Measurements from ENCODE around the gene KRI1.
"Not testable (repeated sequence)": the region's sequence is repeated elsewhere in the genome, so short reads cannot be mapped to it uniquely, and the experiment has no call there.

Gene KRI1

DNA sequence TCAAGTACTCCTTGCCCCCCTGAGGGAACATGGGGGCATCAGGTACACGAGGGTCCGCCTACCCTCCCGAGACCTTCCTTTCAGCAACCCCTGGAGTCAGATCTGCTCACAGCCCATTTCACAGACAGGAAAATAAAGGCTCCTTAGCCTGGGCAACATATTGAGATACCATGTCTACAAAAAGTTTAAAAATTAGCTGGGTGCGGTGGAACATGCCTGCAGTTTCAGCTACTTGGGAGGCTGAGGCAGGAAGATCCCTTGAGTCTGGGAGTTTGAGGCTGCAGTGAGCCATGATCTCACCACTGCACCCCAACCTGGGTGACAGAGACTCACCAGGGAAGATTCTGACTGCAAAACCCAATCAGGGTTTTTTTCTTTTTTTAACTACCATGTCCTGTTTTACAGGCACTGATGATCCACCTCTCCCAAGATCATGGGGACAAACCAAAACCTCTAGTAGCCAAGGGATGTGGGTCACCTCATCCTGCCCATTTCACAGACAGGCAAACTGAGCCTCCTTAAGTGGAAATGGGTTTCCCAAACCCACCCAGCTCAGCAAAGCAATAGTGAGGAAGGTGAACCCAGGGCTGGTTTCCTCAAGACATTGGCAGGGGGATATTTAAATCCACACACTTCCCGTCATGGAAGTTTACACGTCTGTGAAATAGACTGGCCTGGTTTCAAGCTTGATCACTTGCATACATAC is 9.4 kb upstream of the KRI1 start:
- DNase-seq (ENCODE audit: low spot score) = no peak

- no peak for DNase-seq (ENCODE audit: low spot score)
Measured at GRCh38 chr19:10574462-10574861, 8.7 kb upstream of the KRI1 start.

GRCh38 chr19:10573793-10574192 is 8.0 kb upstream of the KRI1 start:
- not testable (repeated sequence) for DNase-seq (ENCODE audit: low spot score)

DNA sequence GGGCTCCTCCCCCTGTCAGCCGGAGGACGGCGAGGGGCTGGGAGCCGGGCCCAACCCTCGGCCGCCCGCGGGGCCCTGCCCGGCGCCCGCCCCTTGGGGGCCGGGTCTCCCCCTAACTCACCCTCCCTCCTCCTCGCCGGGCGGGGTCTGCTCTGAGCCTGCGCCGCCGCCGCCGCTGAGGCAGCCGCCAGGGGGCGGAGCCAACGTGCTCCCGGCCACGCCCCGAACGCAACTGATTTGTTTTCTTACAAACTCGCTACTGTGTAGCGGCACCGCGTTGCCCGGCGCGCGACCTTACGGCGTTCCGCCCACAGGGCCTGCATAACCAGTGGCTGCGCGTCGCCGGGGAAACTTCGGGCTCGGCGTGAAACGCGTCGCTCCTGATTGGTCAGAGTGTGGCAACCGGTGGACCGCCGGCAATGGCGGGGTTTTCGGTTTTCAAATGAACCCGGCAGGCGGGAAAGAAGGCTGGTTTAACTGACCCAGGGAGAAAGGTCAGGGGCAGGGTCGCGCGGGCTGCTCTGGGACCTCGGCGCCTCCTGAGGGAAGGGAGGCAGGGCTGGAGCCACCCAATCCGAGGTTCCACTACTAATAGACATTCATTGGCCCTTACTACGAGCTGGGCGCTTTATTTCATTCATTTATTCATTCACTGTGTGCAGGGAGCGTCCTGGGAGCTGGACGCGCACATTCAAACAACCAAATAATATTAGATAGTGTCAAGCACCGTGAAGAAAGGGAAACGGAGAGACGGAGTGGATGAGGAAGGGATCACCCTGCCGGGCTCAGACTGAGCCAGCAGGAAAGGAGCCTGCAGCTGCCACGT is 3.2 kb upstream of the KRI1 start, which contains the start of gene CDKN2D:
TSS of gene CDKN2D (minus strand) at position 154 of the 826 bp plus-strand sequence. CDS start 326 bp downstream, outside the sequence.
- DNase-seq (ENCODE audit: low spot score) = peak; percentile 99

- DNase-seq (ENCODE audit: low spot score) = peak; percentile 74
Measured at GRCh38 chr19:10568062-10568825, 2.4 kb upstream of the KRI1 start.

DNA sequence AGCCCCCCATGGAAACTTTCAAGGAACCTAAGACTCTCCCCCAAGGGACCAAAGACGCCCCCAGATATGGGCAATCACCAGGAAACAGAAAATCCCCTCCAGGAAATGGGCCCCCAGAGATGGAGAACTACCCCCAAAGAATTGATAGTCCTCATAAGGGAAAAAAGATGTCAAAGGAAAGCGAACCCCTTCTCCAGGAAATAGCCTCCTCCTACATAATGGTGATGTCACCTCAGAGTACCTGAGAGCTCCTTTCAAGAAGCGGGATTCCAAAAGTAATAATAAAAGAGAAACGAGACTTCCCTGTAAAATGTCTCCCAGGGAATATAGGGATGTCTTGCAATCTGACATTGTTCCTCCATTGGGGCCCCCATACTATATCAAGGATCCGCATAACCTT is 1.8 kb upstream of the KRI1 start:
- DNase-seq (ENCODE audit: low spot score) = no peak

- DNase-seq (ENCODE audit: low spot score) = peak; percentile 82
Measured at GRCh38 chr19:10566658-10567410, 1.0 kb upstream of the KRI1 start.

- no peak for DNase-seq (ENCODE audit: low spot score)
Measured at GRCh38 chr19:10566408-10566657, 523 bp upstream of the KRI1 start.

DNA sequence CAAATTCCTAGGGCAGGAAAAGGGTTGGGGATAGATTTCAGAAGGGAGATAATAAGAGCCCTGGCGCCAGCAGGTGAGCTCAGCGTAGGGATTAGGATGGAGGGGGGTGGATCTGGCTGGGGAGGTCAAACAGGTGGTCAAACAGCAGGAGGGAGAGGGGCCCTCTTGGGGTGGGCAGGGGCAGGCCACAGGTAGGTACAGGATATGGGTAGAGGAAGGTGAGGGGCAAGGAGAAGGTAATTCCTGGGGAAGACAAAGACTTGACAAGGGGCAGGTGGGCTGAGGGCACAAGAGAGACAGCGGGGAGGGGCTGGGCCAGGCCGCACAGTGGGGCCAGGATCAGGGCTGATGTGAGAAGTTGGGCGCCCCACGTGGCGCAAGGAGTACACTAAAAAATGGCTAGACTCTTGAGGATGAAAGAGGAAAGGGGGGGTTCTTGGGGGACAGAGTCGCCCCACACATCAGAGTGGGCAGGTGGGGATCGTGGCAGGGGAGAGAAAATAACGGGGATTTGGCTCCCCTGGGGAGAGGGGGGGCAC is 713 bp downstream of the KRI1 start:
- DNase-seq (ENCODE audit: low spot score) = peak; percentile 86

- no peak for DNase-seq (ENCODE audit: low spot score)
Measured at GRCh38 chr19:10562609-10563008, 3.2 kb downstream of the KRI1 start.

DNA sequence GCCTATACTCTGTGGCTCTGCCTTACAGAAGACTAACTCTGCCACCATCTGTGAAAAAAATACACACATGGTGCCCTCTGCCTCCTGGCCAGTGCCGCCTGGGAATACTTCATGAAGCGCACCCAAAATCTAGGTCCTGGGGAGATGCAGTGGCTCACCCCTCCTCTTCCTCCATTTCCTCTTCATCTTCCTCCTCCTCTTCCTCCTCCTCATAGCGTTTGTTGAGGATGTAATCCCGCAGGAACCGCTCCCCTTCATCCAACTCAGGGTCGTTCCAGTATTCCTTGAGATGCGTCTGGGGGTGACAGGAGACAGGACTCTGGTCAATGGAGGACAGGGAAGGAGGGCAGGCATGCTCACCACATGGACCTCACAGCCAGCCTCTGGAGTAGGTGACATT is 5.7 kb downstream of the KRI1 start:
- DNase-seq (ENCODE audit: low spot score) = no peak

GRCh38 chr19:10557603-10558197 is 8.1 kb downstream of the KRI1 start:
- no peak for DNase-seq (ENCODE audit: low spot score)

GRCh38 chr19:10555610-10555973 is 10.2 kb downstream of the KRI1 start:
- no peak for DNase-seq (ENCODE audit: low spot score)

DNA sequence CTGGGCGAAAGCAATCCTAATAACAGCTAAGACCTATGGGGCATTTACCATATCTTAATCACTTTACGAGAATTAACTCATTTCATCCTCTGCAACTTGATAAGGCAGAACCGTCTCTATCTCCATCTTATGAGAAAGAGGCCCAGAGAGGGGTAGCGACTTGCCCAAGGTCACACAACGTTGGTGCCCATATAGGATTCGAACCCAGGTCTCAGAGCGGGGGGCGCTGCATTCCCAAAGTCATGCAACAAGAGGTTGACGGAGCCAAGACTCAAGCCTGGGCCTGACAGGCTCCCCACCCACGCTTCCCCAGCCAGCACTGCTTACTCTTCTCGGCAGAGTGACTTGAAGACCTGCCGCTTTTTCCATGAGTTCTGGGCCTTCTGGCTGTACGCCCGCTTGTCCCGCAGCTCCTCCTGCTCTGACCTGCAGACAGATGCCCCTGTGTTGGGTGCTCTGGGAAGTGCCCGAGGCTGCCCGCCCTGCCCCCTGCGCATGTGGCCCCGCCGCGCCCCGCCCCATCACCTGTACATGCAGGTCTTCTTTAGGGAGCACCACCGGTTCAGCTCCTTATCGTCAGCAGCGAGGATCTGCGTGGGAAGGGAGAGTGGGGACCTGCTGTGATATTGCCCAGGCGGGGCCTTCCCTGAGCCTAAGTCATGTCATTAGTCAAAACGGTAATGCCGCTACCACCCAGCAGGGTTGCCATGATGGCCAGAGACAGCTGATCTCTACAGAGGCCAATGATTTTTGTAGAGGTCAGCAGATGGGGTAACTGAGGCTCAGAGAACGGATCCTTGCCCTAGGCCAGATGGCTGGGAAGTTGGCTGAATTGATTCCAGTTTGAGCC is 10.8 kb downstream of the KRI1 start:
- no peak for DNase-seq (ENCODE audit: low spot score)

DNA sequence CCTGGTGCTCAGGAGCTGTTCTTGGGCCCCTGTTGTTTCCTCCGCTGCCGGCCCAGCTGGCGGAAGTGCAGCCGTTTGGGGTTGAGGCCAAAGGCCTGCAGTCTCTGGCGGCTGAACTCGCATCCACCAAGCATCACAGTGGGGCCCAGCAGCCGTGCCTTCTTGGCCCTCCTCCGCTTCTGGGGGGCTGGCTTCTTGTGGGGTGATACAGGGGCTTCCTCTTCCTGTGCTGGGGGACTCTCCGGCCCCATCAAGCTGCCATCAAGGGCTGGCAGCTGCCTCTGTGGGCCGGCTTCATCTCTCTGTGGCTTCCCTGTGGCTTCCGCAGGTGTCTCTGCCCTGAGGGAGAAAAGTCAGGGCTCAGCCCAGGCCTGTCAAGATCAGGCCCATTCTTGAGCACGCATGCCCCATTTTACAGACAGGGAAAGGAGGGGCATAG is 11.8 kb downstream of the KRI1 start:
- DNase-seq (ENCODE audit: low spot score) = peak; percentile 93

DNA sequence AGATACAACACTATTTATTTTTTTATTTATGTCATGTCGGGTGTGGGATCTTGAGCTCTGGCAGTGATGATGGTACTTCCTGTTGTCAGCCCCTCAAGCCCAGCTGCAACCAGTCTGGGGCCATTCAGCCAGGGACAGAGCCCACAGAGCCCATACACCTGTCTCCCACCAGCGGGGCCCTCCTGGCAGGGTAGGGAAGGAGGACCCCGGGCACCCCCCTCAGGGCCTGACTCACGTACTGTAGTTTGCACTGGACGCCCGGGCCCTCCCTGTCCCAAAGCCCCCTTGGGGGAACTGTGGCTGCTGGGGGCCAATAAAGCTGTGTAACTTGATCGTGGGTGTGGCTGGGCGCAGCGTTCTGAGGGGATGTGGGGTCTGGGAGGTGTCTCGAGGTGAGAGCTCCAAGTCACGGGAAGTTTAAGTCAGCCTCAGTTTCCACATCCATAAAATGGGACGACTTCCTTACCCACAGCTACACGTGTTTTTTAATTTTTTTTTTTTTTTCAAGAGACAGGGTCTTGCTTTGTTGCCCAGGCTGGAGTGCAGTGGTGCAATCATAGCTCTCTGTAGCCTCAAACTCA is 12.6 kb downstream of the KRI1 start:
- DNase-seq (ENCODE audit: low spot score) = peak; percentile 79

DNA sequence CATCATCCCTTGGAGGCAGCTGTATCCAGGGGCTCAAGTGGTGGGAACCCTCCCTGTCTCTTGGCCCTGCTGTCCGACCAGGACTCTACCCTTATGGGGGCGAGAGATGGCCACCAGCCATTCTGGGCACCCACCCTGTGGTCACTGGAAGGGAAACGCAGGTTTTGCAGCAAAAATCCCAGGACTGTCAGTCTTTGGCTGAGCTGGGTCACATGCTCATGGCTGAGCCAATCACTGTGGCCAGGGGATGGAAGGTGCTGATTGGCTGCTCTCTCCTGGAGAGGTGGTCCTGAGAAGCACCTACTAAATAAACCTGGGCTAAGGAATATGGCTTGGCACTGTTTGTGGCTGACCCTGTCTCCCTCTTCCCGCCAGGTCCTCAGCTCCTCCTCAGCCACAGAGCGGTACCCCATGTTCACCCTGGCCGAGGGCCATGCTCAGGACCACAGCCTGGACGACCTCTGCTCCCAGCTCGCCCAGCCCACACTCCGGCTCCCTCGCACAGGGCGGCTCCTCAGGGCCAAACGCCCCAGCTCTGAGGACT is 13.2 kb downstream of the KRI1 start:
- peak; percentile 69 for DNase-seq (ENCODE audit: low spot score)

- DNase-seq (ENCODE audit: low spot score) = peak; percentile 78
Measured at GRCh38 chr19:10551698-10552301, 14.0 kb downstream of the KRI1 start.

GRCh38 chr19:10551006-10551405 is 14.8 kb downstream of the KRI1 start:
- not testable (repeated sequence) for DNase-seq (ENCODE audit: low spot score)

All from NAMALWA (cell line).